Smooth muscle cell (in vitro differentiated cells): ENCODE measurements around the gene SH3PXD2A. TPM values are rescaled to one million over a fixed set of nuclear protein-coding genes. Genes with fewer than 3 reads are reported as not detected.

Experiments
- DNase-seq: peaks from one replicate; lab custom pipeline; 2025; ENCODE audit not compliant: unreplicated experiment; lab: John Stamatoyannopoulos, UW
- H2AFZ ChIP-seq: fragments of 200-600 bp; sonication (generic); 2 replicates; pipeline ENCODE4 v1.6.0; 2016; ENCODE audit warnings: antibody characterized with exemption, low read depth, mild to moderate bottlenecking
- H3F3A ChIP-seq: fragments of 200-600 bp; sonication (generic); 2 replicates; pipeline ENCODE4 v1.6.0; 2017; ENCODE audit warnings: antibody characterized with exemption, low read depth
- H3K27ac ChIP-seq: fragments of 200-600 bp; sonication (generic); 2 replicates; pipeline ENCODE4 v1.5.1; 2016; ENCODE audit warnings: low read depth, mild to moderate bottlenecking
- H3K27me3 ChIP-seq: fragments of 200-600 bp; sonication (generic); 2 replicates; pipeline ENCODE4 v1.6.1; 2016; ENCODE audit warnings: low read depth, mild to moderate bottlenecking
- H3K36me3 ChIP-seq: fragments of 200-600 bp; sonication (generic); 2 replicates; pipeline ENCODE4 v1.5.1; 2016; ENCODE audit warnings: low read depth
- H3K4me1 ChIP-seq: fragments of 200-600 bp; sonication (generic); 2 replicates; pipeline ENCODE4 v1.5.1; 2016; ENCODE audit warnings: low read depth
- H3K4me2 ChIP-seq: fragments of 200-600 bp; sonication (generic); 2 replicates; pipeline ENCODE4 v1.6.0; 2016; ENCODE audit warnings: mild to moderate bottlenecking
- H3K4me3 ChIP-seq: fragments of 200-600 bp; sonication (generic); 2 replicates; pipeline ENCODE4 v1.5.1; 2016; ENCODE audit warnings: mild to moderate bottlenecking
- H3K79me2 ChIP-seq: fragments of 200-600 bp; sonication (generic); 2 replicates; pipeline ENCODE4 v1.6.0; 2016; ENCODE audit warnings: low read depth, mild to moderate bottlenecking
- H3K9ac ChIP-seq: fragments of 200-600 bp; sonication (generic); 2 replicates; pipeline ENCODE4 v1.6.0; 2016; ENCODE audit warnings: low read depth
- H3K9me3 ChIP-seq: fragments of 200-600 bp; sonication (generic); replicated peaks from 2 replicates; pipeline ENCODE4 v1.5.1; 2016; ENCODE audit warnings: low read depth
- H4K20me1 ChIP-seq: fragments of 200-600 bp; sonication (generic); 2 replicates; pipeline ENCODE4 v1.6.0; 2016; ENCODE audit warnings: low read depth
- CTCF ChIP-seq: fragments of 200-600 bp; sonication (generic); IDR thresholded peaks from 2 replicates; pipeline ENCODE4 v1.5.1; 2017; ENCODE audit warnings: borderline replicate concordance, mild to moderate bottlenecking, antibody characterized with exemption; ENCODE audit not compliant: insufficient read depth, poor library complexity, severe bottlenecking
- WGBS: methylation state at CpG from one replicate; pipeline ENCODE4 v1.1.7; 2016; ENCODE audit warnings: low lambda C conversion rate; 5-methylcytosine and 5-hydroxymethylcytosine counted together
- polyA plus RNA-seq: library from polyadenylated mRNA; unstranded; fragments of >200 nt; fragmentation: Nextera tagmentation; extraction: Ambion mirVana; gene quantifications from 2 replicates; pipeline ENCODE4 v1.2.1, GENCODE V29; 2016
- total RNA-seq: library from RNA; depleted of rRNA; stranded (reverse); fragments of >200 nt; gene quantifications from 2 replicates; pipeline ENCODE4 v1.2.3, GENCODE V29; 2014

SH3PXD2A gene
- total and polyA plus RNA-seq, 2 experiments from 2014 or later, result 30.1 to 37.9 TPM

DNA sequence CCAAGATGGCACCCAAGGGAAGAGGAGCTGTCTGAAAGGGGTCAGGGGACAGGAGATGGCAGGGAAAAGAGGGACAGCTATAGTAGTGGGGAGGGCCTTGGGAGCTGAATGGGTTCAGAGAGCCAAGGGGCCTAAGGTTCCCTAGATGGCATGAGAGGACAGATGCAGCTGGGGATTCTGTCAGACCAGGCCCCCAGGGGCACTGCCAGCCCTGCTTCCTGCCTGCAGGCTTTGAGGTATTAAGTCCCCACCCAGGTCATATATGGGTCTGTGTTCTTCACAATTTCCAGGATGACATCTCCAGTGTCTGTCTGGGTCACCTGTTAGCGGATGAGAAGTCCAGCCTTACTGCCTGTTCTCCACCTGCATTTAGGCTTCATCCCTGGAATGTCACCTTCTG, 305.1 kb downstream of the SH3PXD2A start:
- peaks cover 31% of the 10 kb centered on the region for H3K27me3 ChIP-seq
- no peaks in the 10 kb centered on the region for H4K20me1 ChIP-seq
- H2AFZ ChIP-seq, result no peak overlapping the region
- H3F3A ChIP-seq, result no peaks in the 10 kb centered on the region
- H3K79me2 ChIP-seq, result no peaks in the 10 kb centered on the region
- no peak overlapping the region for H3K9ac ChIP-seq
- no peak overlapping the region for H3K4me3 ChIP-seq
- peaks cover 9% of the 10 kb centered on the region for H3K4me1 ChIP-seq
- no peaks in the 10 kb centered on the region for H3K9me3 ChIP-seq
- no peak overlapping the region for H3K4me2 ChIP-seq
- no peak overlapping the region for H3K27ac ChIP-seq
- TF ChIP-seq CTCF, result no peak
- no peak for DNase-seq
- H3K36me3 ChIP-seq, result no peaks in the 10 kb centered on the region
- WGBS, result 100% methylated on average over 1 of the region's 1 CpG

GRCh38 chr10:103549349-103549685, 306.1 kb downstream of the SH3PXD2A start:
- DNase-seq, result no peak

GRCh38 chr10:103548581-103549348, 306.6 kb downstream of the SH3PXD2A start:
- no peak for TF ChIP-seq CTCF
- Histone ChIP-seq H3K4me3 (no peak overlapping the region), H3K9ac (no peak overlapping the region), H2AFZ (no peak overlapping the region), H3K27me3 (peaks cover 34% of the 10 kb centered on the region), H3K79me2 (no peaks in the 10 kb centered on the region), H3F3A (no peaks in the 10 kb centered on the region), H3K27ac (no peak overlapping the region), H3K9me3 (no peaks in the 10 kb centered on the region), H4K20me1 (no peaks in the 10 kb centered on the region), H3K4me2 (no peak overlapping the region), H3K4me1 (peaks cover 8% of the 10 kb centered on the region), H3K36me3 (no peaks in the 10 kb centered on the region)
- DNase-seq, result no peak
- 85% methylated on average over 12 of the region's 12 CpGs for WGBS

More at GRCh38 chr10:103549349-103549685, 306.1 kb downstream of the SH3PXD2A start:
- no peaks in the 10 kb centered on the region for H3K9me3 ChIP-seq
- no peaks in the 10 kb centered on the region for H4K20me1 ChIP-seq
- H3F3A ChIP-seq, result no peaks in the 10 kb centered on the region
- 92% methylated on average over 3 of the region's 3 CpGs for WGBS
- no peak overlapping the region for H2AFZ ChIP-seq
- no peak overlapping the region for H3K4me2 ChIP-seq
- no peaks in the 10 kb centered on the region for H3K36me3 ChIP-seq
- H3K4me1 ChIP-seq, result peaks cover 8% of the 10 kb centered on the region
- H3K79me2 ChIP-seq, result no peaks in the 10 kb centered on the region
- TF ChIP-seq CTCF, result no peak
- H3K9ac ChIP-seq, result no peak overlapping the region
- H3K4me3 ChIP-seq, result no peak overlapping the region
- H3K27ac ChIP-seq, result no peak overlapping the region
- H3K27me3 ChIP-seq, result peaks cover 34% of the 10 kb centered on the region

DNA sequence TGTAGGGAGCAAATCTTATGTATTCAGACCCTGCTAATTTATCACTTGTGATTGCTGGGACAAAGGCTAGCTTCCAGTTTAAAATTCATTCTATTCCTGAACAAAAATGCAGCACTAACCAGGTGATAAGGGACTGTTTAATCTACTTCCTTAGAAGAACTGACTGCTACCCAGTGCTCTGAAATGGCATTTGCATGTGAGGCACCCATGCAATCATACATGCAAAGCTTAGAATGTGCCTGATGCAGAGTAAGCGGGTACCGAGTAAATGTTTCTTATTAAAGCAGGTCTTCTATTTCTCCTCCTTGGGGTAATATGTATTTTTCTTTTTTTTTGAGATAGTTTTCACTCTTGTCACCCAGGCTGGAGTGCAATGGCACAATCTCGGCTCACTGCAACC, 307.4 kb downstream of the SH3PXD2A start:
- WGBS, result 92% methylated on average over 3 of the region's 3 CpGs
- Histone ChIP-seq H3F3A (no peaks in the 10 kb centered on the region), H3K27me3 (peaks cover 34% of the 10 kb centered on the region), H3K9ac (no peak overlapping the region), H4K20me1 (no peaks in the 10 kb centered on the region), H2AFZ (no peak overlapping the region), H3K4me3 (no peak overlapping the region), H3K4me2 (no peak overlapping the region), H3K9me3 (no peaks in the 10 kb centered on the region), H3K79me2 (no peaks in the 10 kb centered on the region), H3K4me1 (peaks cover 13% of the 10 kb centered on the region), H3K36me3 (no peaks in the 10 kb centered on the region), H3K27ac (no peak overlapping the region)
- TF ChIP-seq CTCF, result no peak
- DNase-seq, result no peak
